ENCODE data around the gene SLC6A8. TPM values are rescaled to one million over a fixed set of nuclear protein-coding genes. Genes with fewer than 3 reads are reported as not detected.

The SLC6A8 gene
- total RNA-seq, 1 experiment from 2014 or later, result 49.8 TPM

- TF ChIP-seq CTCF (conservative IDR thresholded peaks at IDR 0.05; ENCODE audit: low read depth, low read length), result no peak
- no peak for TF ChIP-seq EZH2 (IDR thresholded peaks at IDR 0.05; ENCODE audit: borderline replicate concordance, low read depth, low read length, poor library complexity, severe bottlenecking)
- ChIA-PET CTCF (interaction anchor here (0.5 kb wide), 1 partner anchor 39 kb away, joined by 5 read pairs; no protein-coding TSS in a partner anchor), POLR2A (ENCODE audit: low non-redundant PET) (no interaction called here)
- Histone ChIP-seq H3K27ac (ENCODE audit: low read depth, low read length, poor library complexity, severe bottlenecking) (no peak overlapping the region), H3K36me3 (ENCODE audit: insufficient read depth, low read length, poor library complexity, severe bottlenecking) (peaks cover 5% of the 10 kb centered on the region), H3K4me3 (ENCODE audit: low read depth, low read length, poor library complexity, severe bottlenecking) (no peak overlapping the region), H3K9me3 (ENCODE audit: low read depth, low read length, poor library complexity, severe bottlenecking) (no peaks in the 10 kb centered on the region), H3K27me3 (replicated peaks; ENCODE audit: insufficient read depth, low read depth, low read length, poor library complexity) (no peaks in the 10 kb centered on the region), H3K4me1 (ENCODE audit: insufficient read depth, low read length, poor library complexity, severe bottlenecking) (no peaks in the 10 kb centered on the region)
- BruUV-seq (replicated peaks), result no TSS peak
- intact Hi-C loops (cut with micrococcal nuclease; ENCODE audit: unreplicated experiment), result no loop called here
- no peak for DNase-seq (ENCODE audit: low spot score)
These were observed 19.1 kb downstream of the SLC6A8 start for GRCh38 chrX:153706799-153707198.

- Histone ChIP-seq H3K4me1 (ENCODE audit: insufficient read depth, low read length, poor library complexity, severe bottlenecking) (no peaks in the 10 kb centered on the region), H3K27ac (ENCODE audit: low read depth, low read length, poor library complexity, severe bottlenecking) (no peak overlapping the region), H3K36me3 (ENCODE audit: insufficient read depth, low read length, poor library complexity, severe bottlenecking) (peaks cover 5% of the 10 kb centered on the region), H3K4me3 (ENCODE audit: low read depth, low read length, poor library complexity, severe bottlenecking) (no peak overlapping the region), H3K27me3 (replicated peaks; ENCODE audit: insufficient read depth, low read depth, low read length, poor library complexity) (no peaks in the 10 kb centered on the region), H3K9me3 (ENCODE audit: low read depth, low read length, poor library complexity, severe bottlenecking) (no peaks in the 10 kb centered on the region)
- DNase-seq (ENCODE audit: low spot score), result no peak
- intact Hi-C loops (cut with micrococcal nuclease; ENCODE audit: unreplicated experiment), result no loop called here
- ChIA-PET CTCF (interaction anchor here (0.5 to 1.6 kb wide), 3 partner anchors 39 to 168 kb away, joined by 4 to 5 read pairs (median 4); no protein-coding TSS in a partner anchor), POLR2A (ENCODE audit: low non-redundant PET) (no interaction called here)
- no TSS peak for BruUV-seq (replicated peaks)
- TF ChIP-seq CTCF (conservative IDR thresholded peaks at IDR 0.05; ENCODE audit: low read depth, low read length), result no peak
- no peak for TF ChIP-seq EZH2 (IDR thresholded peaks at IDR 0.05; ENCODE audit: borderline replicate concordance, low read depth, low read length, poor library complexity, severe bottlenecking)
These were observed 19.7 kb downstream of the SLC6A8 start for GRCh38 chrX:153707406-153707805.

- POLR2A ChIA-PET (ENCODE audit: low non-redundant PET), result no interaction called here
- no peak overlapping the region for H3K27ac ChIP-seq (ENCODE audit: low read depth, low read length, poor library complexity, severe bottlenecking)
- no TSS peak for BruUV-seq (replicated peaks)
These were observed 20.7 kb downstream of the SLC6A8 start for GRCh38 chrX:153708415-153708814.

More at GRCh38 chrX:153708415-153708814, 20.7 kb downstream of the SLC6A8 start:
- Histone ChIP-seq H3K27me3 (replicated peaks; ENCODE audit: insufficient read depth, low read depth, low read length, poor library complexity) (no peaks in the 10 kb centered on the region), H3K9me3 (ENCODE audit: low read depth, low read length, poor library complexity, severe bottlenecking) (no peaks in the 10 kb centered on the region), H3K4me3 (ENCODE audit: low read depth, low read length, poor library complexity, severe bottlenecking) (no peak overlapping the region), H3K36me3 (ENCODE audit: insufficient read depth, low read length, poor library complexity, severe bottlenecking) (peaks cover 5% of the 10 kb centered on the region), H3K4me1 (ENCODE audit: insufficient read depth, low read length, poor library complexity, severe bottlenecking) (no peaks in the 10 kb centered on the region)
- peak; percentile 69 for DNase-seq (ENCODE audit: low spot score)
- no peak for TF ChIP-seq EZH2 (IDR thresholded peaks at IDR 0.05; ENCODE audit: borderline replicate concordance, low read depth, low read length, poor library complexity, severe bottlenecking)
- TF ChIP-seq CTCF (conservative IDR thresholded peaks at IDR 0.05; ENCODE audit: low read depth, low read length), result peak; percentile 59
- intact Hi-C loops (cut with micrococcal nuclease; ENCODE audit: unreplicated experiment), result no loop called here
- CTCF ChIA-PET, result interaction anchor here (0.5 to 1.6 kb wide), 4 partner anchors 72 to 766 kb away, joined by 3 to 4 read pairs (median 4); no protein-coding TSS in a partner anchor

Data from A673 (cell line).